H1 (cell line): Measurements from ENCODE around the gene BACE1. TPM values are rescaled to one million over a fixed set of nuclear protein-coding genes. Genes with fewer than 3 reads are reported as not detected.

Source experiments
- CTCF ChIA-PET: fragments of 300-600 bp; sonication (Branson Sonifier 250); formaldehyde crosslinking; loops from one replicate; lab custom pipeline; 2021; ENCODE audit not compliant: partially characterized antibody; lab: Charles Lee
- POLR2A ChIA-PET: fragments of 300-600 bp; sonication (Branson Sonifier 250); formaldehyde crosslinking; loops from one replicate; lab custom pipeline; 2021; ENCODE audit warnings: inconsistent platforms; ENCODE audit not compliant: partially characterized antibody; lab: Charles Lee
- DNase-seq, 2 experiments: peaks; one replicate each; pipeline versions ENCODE4 v3.0.0 to v3.0.0-alpha.2; 2010 to 2022; ENCODE audit warnings: low spot score in 2 of 2, low read depth in 1 of 2, mixed read lengths in 1 of 2
- FAIRE-seq: peaks from 2 replicates; lab custom pipeline; 2011; peaks lifted over from hg19 to GRCh38; lab: Jason Lieb, UNC
- H2AFZ ChIP-seq: 2 replicates; pipeline ENCODE4 v1.8.1; 2012; ENCODE audit warnings: low read length, inconsistent platforms
- H2AK5ac ChIP-seq: 2 replicates; pipeline ENCODE4 v1.6.1; 2013; ENCODE audit warnings: low read depth, low read length
- H2BK120ac ChIP-seq: replicated peaks from 2 replicates; pipeline ENCODE3; 2013; ENCODE audit warnings: low read depth, low read length, inconsistent platforms
- H2BK12ac ChIP-seq: 2 replicates; pipeline ENCODE4 v1.6.1; 2013; ENCODE audit warnings: low read depth, low read length
- H2BK15ac ChIP-seq: 2 replicates; pipeline ENCODE4 v1.6.1; 2013; ENCODE audit warnings: low read length
- H2BK20ac ChIP-seq: 2 replicates; pipeline ENCODE4 v1.6.1; 2013; ENCODE audit warnings: low read length
- H2BK5ac ChIP-seq: 2 replicates; pipeline ENCODE4 v1.6.1; 2013; ENCODE audit warnings: low read depth, low read length
- H3K14ac ChIP-seq: 2 replicates; pipeline ENCODE4 v1.6.1; 2013; ENCODE audit warnings: inconsistent platforms; ENCODE audit not compliant: insufficient read length
- H3K18ac ChIP-seq: 2 replicates; pipeline ENCODE4 v1.6.1; 2013; ENCODE audit warnings: low read length; ENCODE audit errors: extremely low read depth
- H3K23ac ChIP-seq: 2 replicates; pipeline ENCODE4 v1.6.1; 2013; ENCODE audit warnings: inconsistent platforms; ENCODE audit not compliant: insufficient read length
- H3K23me2 ChIP-seq: 2 replicates; pipeline ENCODE4 v1.6.1; 2013; ENCODE audit warnings: low read depth, low read length
- H3K27ac ChIP-seq: 2 replicates; pipeline ENCODE4 v1.6.1; 2011; ENCODE audit warnings: low read depth, low read length, inconsistent platforms
- H3K27me3 ChIP-seq, 4 experiments: replicated peaks in 1 of 4; 1 replicate in 1 of 4; 2 replicates in 3 of 4; pipeline versions ENCODE4 v1.6.1 to v1.8.1; 2011 to 2013; ENCODE audit warnings: low read length in 3 of 4, mild to moderate bottlenecking in 3 of 4, inconsistent platforms in 2 of 4, mixed read lengths in 2 of 4, moderate library complexity in 1 of 4; ENCODE audit not compliant: control insufficient read depth in 3 of 4, insufficient read depth in 3 of 4; ENCODE audit errors: extremely low read depth in 1 of 4
- H3K36me3 ChIP-seq, 4 experiments: 2 replicates each; pipeline versions ENCODE4 v1.6.1 to v1.8.1; 2011 to 2013; ENCODE audit warnings: mild to moderate bottlenecking in 4 of 4, low read length in 3 of 4, moderate library complexity in 2 of 4, control low read depth in 1 of 4, inconsistent platforms in 1 of 4; ENCODE audit not compliant: insufficient read depth in 4 of 4, control insufficient read depth in 2 of 4
- H3K4ac ChIP-seq: replicated peaks from 2 replicates; pipeline ENCODE3; 2013; ENCODE audit warnings: low read length, low read depth, mixed read lengths, inconsistent platforms; ENCODE audit not compliant: insufficient read length
- H3K4me1 ChIP-seq, 4 experiments: replicated peaks in 1 of 4; 1 replicate in 1 of 4; 2 replicates in 3 of 4; pipeline versions ENCODE4 v1.6.1 to v1.8.1; 2011 to 2013; ENCODE audit warnings: low read length in 3 of 4, inconsistent platforms in 2 of 4, mixed read lengths in 1 of 4; ENCODE audit not compliant: insufficient read depth in 4 of 4, control insufficient read depth in 3 of 4
- H3K4me2 ChIP-seq, 2 experiments: 2 replicates each; pipeline versions ENCODE4 v1.6.1 to v1.8.1; 2011 to 2013; ENCODE audit warnings: low read depth in 2 of 2, low read length in 2 of 2, control low read depth in 1 of 2, inconsistent platforms in 1 of 2, mild to moderate bottlenecking in 1 of 2; ENCODE audit not compliant: insufficient read depth in 1 of 2
- H3K4me3 ChIP-seq, 4 experiments: fragments of 200-600, 300-600 bp in 1 of 4; sonication (generic), shearing (Covaris generic), sonication (Bioruptor Twin) in 1 of 4; 2 replicates each; pipeline versions ENCODE4 v1.5.1 to v1.8.1; 2011 to 2016; ENCODE audit warnings: low read length in 4 of 4, low read depth in 3 of 4, control low read depth in 2 of 4, inconsistent platforms in 2 of 4, mild to moderate bottlenecking in 2 of 4, mixed read lengths in 1 of 4, moderate library complexity in 1 of 4; ENCODE audit not compliant: insufficient read depth in 2 of 4; ENCODE audit errors: extremely low read depth in 1 of 4
- H3K56ac ChIP-seq: replicated peaks from 2 replicates; pipeline ENCODE3; 2013; ENCODE audit warnings: low read depth, mild to moderate bottlenecking, mixed read lengths, low read length, inconsistent platforms; ENCODE audit not compliant: insufficient read length
- H3K79me1 ChIP-seq: 2 replicates; pipeline ENCODE4 v1.6.1; 2013; ENCODE audit warnings: low read depth, low read length, control low read depth
- H3K79me2 ChIP-seq, 2 experiments: 2 replicates each; pipeline versions ENCODE4 v1.6.1 to v1.8.1; 2012 to 2013; ENCODE audit warnings: low read length in 2 of 2, mild to moderate bottlenecking in 2 of 2, inconsistent platforms in 1 of 2; ENCODE audit not compliant: insufficient read depth in 2 of 2, control insufficient read depth in 1 of 2
- H3K9ac ChIP-seq, 4 experiments: replicated peaks in 1 of 4; 1 replicate in 1 of 4; 2 replicates in 3 of 4; pipeline versions ENCODE4 v1.6.1 to v1.8.1; 2011 to 2013; ENCODE audit warnings: low read depth in 3 of 4, low read length in 3 of 4, control low read depth in 2 of 4, mild to moderate bottlenecking in 2 of 4, moderate library complexity in 2 of 4, inconsistent platforms in 1 of 4; ENCODE audit errors: extremely low read depth in 1 of 4
- H3K9me3 ChIP-seq, 2 experiments: 2 replicates each; pipeline versions ENCODE4 v1.6.1 to v1.8.1; 2012 to 2013; ENCODE audit warnings: mild to moderate bottlenecking in 2 of 2, moderate library complexity in 2 of 2, control low read depth in 1 of 2, inconsistent platforms in 1 of 2, low read depth in 1 of 2, low read length in 1 of 2, mixed read lengths in 1 of 2; ENCODE audit not compliant: insufficient read depth in 2 of 2
- H4K20me1 ChIP-seq, 2 experiments: replicated peaks in 1 of 2; 2 replicates each; pipeline versions ENCODE3 to v1.8.1; 2011 to 2013; ENCODE audit warnings: inconsistent platforms in 2 of 2, low read length in 2 of 2, mild to moderate bottlenecking in 1 of 2; ENCODE audit not compliant: insufficient read depth in 2 of 2, control insufficient read depth in 1 of 2
- H4K5ac ChIP-seq: 2 replicates; pipeline ENCODE4 v1.6.1; 2013; ENCODE audit warnings: low read length, low read depth, mixed read lengths, inconsistent platforms; ENCODE audit not compliant: insufficient read length
- H4K8ac ChIP-seq: 2 replicates; pipeline ENCODE4 v1.8.0; 2013; ENCODE audit warnings: mild to moderate bottlenecking, moderate library complexity, low read length, inconsistent platforms; ENCODE audit not compliant: insufficient read depth; ENCODE audit errors: extremely low read depth
- H4K91ac ChIP-seq: replicated peaks from 2 replicates; pipeline ENCODE3; 2013; ENCODE audit warnings: low read length, mixed read lengths, inconsistent platforms; ENCODE audit not compliant: insufficient read length
- POLR2AphosphoS5 ChIP-seq: IDR thresholded peaks from 2 replicates; pipeline ENCODE4 v1.6.1; 2011; ENCODE audit warnings: low read depth, low read length
- WGBS, 2 experiments: shearing (Covaris generic) in 1 of 2; methylation state at CpG; one replicate each; pipeline versions ENCODE4 v1.1.6 to v1.1.7; 2013 to 2015; ENCODE audit warnings: low lambda C conversion rate in 2 of 2, mixed read lengths in 2 of 2, inconsistent platforms in 1 of 2, low coverage in 1 of 2, missing lambda C conversion rate in 1 of 2; ENCODE audit not compliant: insufficient replicate concordance in 2 of 2, insufficient coverage in 1 of 2, insufficient read length in 1 of 2; ENCODE audit errors: extremely low coverage in 1 of 2, missing lambda C conversion rate in 1 of 2; 5-methylcytosine and 5-hydroxymethylcytosine counted together
- polyA plus RNA-seq, 7 experiments: library from polyadenylated mRNA; depleted of rRNA in 3 of 7; stranded (reverse) in 5 of 7; unstranded in 2 of 7; fragments of >200 nt in 5 of 7; fragments of 200-250 nt in 2 of 7; gene quantifications; 1 replicate in 5 of 7; 2 replicates in 1 of 7; 4 replicates in 1 of 7; pipeline versions ENCODE4 v1.2.1 to v1.2.3, GENCODE V29; 2011 to 2013; ENCODE audit warnings: missing spikeins in 2 of 7, mixed read lengths in 2 of 7
- total RNA-seq: library from RNA; stranded (reverse); fragmentation: NEBNext Ultra II Directional; extraction: Animal tissue kit (Norgen Biotek cat#: 25700); gene quantifications from 2 replicates; pipeline ENCODE4 v1.2.1, GENCODE V29; 2021

BACE1 gene
- total and polyA plus RNA-seq, 2 of the 8 experiments (the other 6 are each of a cell fraction or from before 2014, with no cell fraction given): 7.7 to 7.9 TPM

DNA sequence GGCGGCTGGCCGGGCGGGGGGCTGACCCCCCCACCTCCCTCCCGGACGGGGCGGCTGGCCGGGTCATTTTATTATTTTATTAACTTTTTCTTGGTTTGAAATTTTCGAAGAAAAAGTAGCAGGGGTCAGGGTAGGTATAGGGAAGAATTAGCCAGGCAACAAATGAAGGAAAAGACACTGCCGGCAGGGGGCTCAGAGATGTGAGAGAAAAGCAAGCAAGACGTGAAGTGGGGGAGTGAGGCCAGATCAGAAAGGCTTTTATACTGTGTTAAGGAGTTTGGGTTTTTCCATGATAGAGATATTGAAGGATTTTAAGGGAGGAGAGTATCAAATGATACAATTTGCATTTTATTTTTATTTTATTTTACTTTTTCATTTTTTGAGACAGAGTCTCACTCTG is 64.5 kb downstream of the BACE1 start:
- H2BK15ac ChIP-seq: no peak overlapping the region
- CTCF ChIA-PET: no interaction called here
- FAIRE-seq: no peak
- H3K9me3 ChIP-seq: no peaks in the 10 kb centered on the region
- no peaks in the 10 kb centered on the region for H3K23me2 ChIP-seq
- H2AFZ ChIP-seq: no peak overlapping the region
- H3K79me1 ChIP-seq: no peaks in the 10 kb centered on the region
- WGBS, 2 experiments: 89% methylated on average over 3 of the region's 10 CpGs; no CpG with 5 or more reads in 1 of the 2 experiments
- no peak overlapping the region for H2BK20ac ChIP-seq
- no peak overlapping the region for H3K4ac ChIP-seq
- no peak for DNase-seq
- H2BK12ac ChIP-seq: no peak overlapping the region
- H3K36me3 ChIP-seq: peaks cover 4 to 35% (median 18%) of the 10 kb centered on the region in 4 experiments; a peak in 6 of 8 replicates
- no peak overlapping the region for H3K4me2 ChIP-seq
- no peaks in the 10 kb centered on the region for H4K20me1 ChIP-seq
- H2BK120ac ChIP-seq: no peak overlapping the region
- no peak overlapping the region for H4K5ac ChIP-seq
- no peak overlapping the region for H3K18ac ChIP-seq
- H3K4me1 ChIP-seq: no peaks in the 10 kb centered on the region
- H3K79me2 ChIP-seq: no peaks in the 10 kb centered on the region
- H3K9ac ChIP-seq: no peak overlapping the region
- no peak overlapping the region for H3K27ac ChIP-seq
- no peak for TF ChIP-seq POLR2AphosphoS5
- H3K14ac ChIP-seq: no peak overlapping the region
- POLR2A ChIA-PET: no interaction called here
- H3K27me3 ChIP-seq: no peaks in the 10 kb centered on the region
- no peak overlapping the region for H3K23ac ChIP-seq
- H3K4me3 ChIP-seq: no peak overlapping the region
- no peak overlapping the region for H2AK5ac ChIP-seq
- no peak overlapping the region for H2BK5ac ChIP-seq
- no peak overlapping the region for H4K8ac ChIP-seq
- H3K56ac ChIP-seq: no peak overlapping the region
- no peak overlapping the region for H4K91ac ChIP-seq
